K562 (cell line): ENCODE results near the gene HS6ST1. TPM values are rescaled to one million over a fixed set of nuclear protein-coding genes. Genes with fewer than 3 reads are reported as not detected.

Source experiments
- ATAC-seq: fragments of 200-7000 bp; cut with Tn5 transposase; 3 replicates; pipeline ENCODE4 v1.9.1; 2020; ENCODE audit warnings: moderate library complexity
- BruUV-seq: library from RNA; stranded (reverse); fragments of 400-500 nt; replicated peaks from 2 replicates; lab custom pipeline; 2021; lab: Mats Ljungman, UMichigan
- CTCF ChIA-PET: fragments of 300-600 bp; formaldehyde crosslinking; extraction: SDS; loops from one replicate; lab custom pipeline; 2021; ENCODE audit warnings: low intra/inter-chr PET ratio; lab: Yijun Ruan, JAX
- POLR2A ChIA-PET: fragments of 300-600, 350-650 bp; sonication (Branson Sonifier 250); formaldehyde crosslinking; extraction: SDS; loops from one replicate; lab custom pipeline; 2021; ENCODE audit warnings: antibody characterized with exemption, inconsistent platforms; lab: Yijun Ruan, JAX
- DNase-seq, 4 experiments: peaks; one replicate each; pipeline versions ENCODE4 v3.0.0 to v3.0.0-alpha.2; 2011 to 2018; ENCODE audit warnings: low spot score in 3 of 4, mixed read lengths in 3 of 4; ENCODE audit errors: extremely low read depth in 1 of 4
- FAIRE-seq: peaks from 2 replicates; lab custom pipeline; 2011; peaks lifted over from hg19 to GRCh38; lab: Jason Lieb, UNC
- H2AFZ ChIP-seq: 2 replicates; pipeline ENCODE4 v1.6.0; 2011; ENCODE audit warnings: low read depth, low read length, control low read depth, inconsistent platforms
- H3K27ac ChIP-seq: fragments of 200-600 bp; 3 replicates; pipeline ENCODE4 v1.8.0; 2011; ENCODE audit warnings: low read depth, mild to moderate bottlenecking, control low read depth, inconsistent platforms, low read length, moderate library complexity, mixed read lengths; ENCODE audit errors: extremely low read depth
- H3K27me3 ChIP-seq, 2 experiments: fragments of 300-600 bp in 1 of 2; 2 replicates in 1 of 2; 3 replicates in 1 of 2; pipeline versions ENCODE4 v1.6.0 to v1.8.0; 2011; ENCODE audit warnings: inconsistent platforms in 2 of 2, low read length in 2 of 2, mild to moderate bottlenecking in 1 of 2, mixed read lengths in 1 of 2, moderate library complexity in 1 of 2; ENCODE audit not compliant: control insufficient read depth in 2 of 2, insufficient read depth in 2 of 2
- H3K36me3 ChIP-seq: fragments of 300-600 bp; 3 replicates; pipeline ENCODE4 v1.8.0; 2011; ENCODE audit warnings: mild to moderate bottlenecking, low read length, inconsistent platforms; ENCODE audit not compliant: control insufficient read depth, insufficient read depth
- H3K4me1 ChIP-seq, 2 experiments: fragments of 200-600 bp in 1 of 2; replicated peaks in 1 of 2; 2 replicates in 1 of 2; 3 replicates in 1 of 2; pipeline versions ENCODE4 v1.5.1 to v1.8.0; 2011; ENCODE audit warnings: inconsistent platforms in 2 of 2, low read length in 2 of 2, mild to moderate bottlenecking in 1 of 2, mixed read lengths in 1 of 2, moderate library complexity in 1 of 2; ENCODE audit not compliant: control insufficient read depth in 2 of 2, insufficient read depth in 2 of 2
- H3K4me2 ChIP-seq: 2 replicates; pipeline ENCODE4 v1.6.1; 2011; ENCODE audit warnings: low read length, control low read depth, inconsistent platforms, mixed read lengths; ENCODE audit not compliant: insufficient read depth
- H3K4me3 ChIP-seq: fragments of 200-600 bp; sonication (generic), shearing (Covaris generic); 2 replicates; pipeline ENCODE4 v1.5.1; 2016; ENCODE audit warnings: control low read depth, inconsistent platforms
- H3K79me2 ChIP-seq: fragments of 200-600 bp; 3 replicates; pipeline ENCODE4 v1.8.0; 2011; ENCODE audit warnings: low read length, inconsistent platforms; ENCODE audit not compliant: control insufficient read depth, insufficient read depth
- H3K9ac ChIP-seq, 2 experiments: 2 replicates each; pipeline versions ENCODE4 v1.6.0 to v1.6.1; 2011; ENCODE audit warnings: low read depth in 2 of 2, low read length in 2 of 2, control low read depth in 1 of 2, inconsistent platforms in 1 of 2, mild to moderate bottlenecking in 1 of 2, mixed read lengths in 1 of 2; ENCODE audit not compliant: insufficient read depth in 1 of 2
- H3K9me1 ChIP-seq: one replicate; pipeline ENCODE4 v1.6.0; 2011; ENCODE audit warnings: inconsistent platforms, mild to moderate bottlenecking, low read length, moderate library complexity; ENCODE audit not compliant: control insufficient read depth, insufficient read depth
- H3K9me3 ChIP-seq: replicated peaks from 2 replicates; pipeline ENCODE4 v1.5.1; 2011; ENCODE audit warnings: low read depth, low read length, inconsistent platforms; ENCODE audit not compliant: control insufficient read depth, insufficient read depth
- H4K20me1 ChIP-seq: replicated peaks from 2 replicates; pipeline ENCODE4 v1.6.1; 2011; ENCODE audit warnings: low read length, inconsistent platforms, mixed read lengths; ENCODE audit not compliant: control insufficient read depth, insufficient read depth
- BMI1 ChIP-seq: fragments of 150-350 bp; IDR thresholded peaks from 2 replicates; pipeline ENCODE4 v1.6.1; 2014; ENCODE audit warnings: low read length
- KLF16 ChIP-seq: IDR thresholded peaks from 2 replicates; pipeline ENCODE4 v1.6.1; 2016; ENCODE audit warnings: antibody characterized with exemption
- MXI1 ChIP-seq: IDR thresholded peaks from 2 replicates; pipeline ENCODE4 v1.6.1; 2011; ENCODE audit warnings: low read depth, mild to moderate bottlenecking, improper control_type of control experiment, low read length
- PHB2 ChIP-seq: fragments of 450-650 bp; IDR thresholded peaks from 2 replicates; pipeline ENCODE4 v1.6.1; 2017; ENCODE audit warnings: low read depth
- POLR2AphosphoS2 ChIP-seq: IDR thresholded peaks from 2 replicates; pipeline ENCODE4 v1.6.1; 2012; ENCODE audit warnings: low read length, improper control_type of control experiment
- ZFP36 ChIP-seq: fragments of 150-350 bp; IDR thresholded peaks from 2 replicates; pipeline ENCODE4 v1.6.1; 2018; ENCODE audit warnings: low read length, low read depth; ENCODE audit not compliant: partially characterized antibody
- WGBS: fragments of 100-300 bp; shearing (Covaris generic); methylation state at CpG from one replicate; pipeline ENCODE4 v1.1.6; 2016; ENCODE audit warnings: low coverage, mixed read lengths; ENCODE audit not compliant: insufficient coverage; ENCODE audit errors: missing lambda C conversion rate; 5-methylcytosine and 5-hydroxymethylcytosine counted together
- in situ Hi-C: fragments of 300-500 bp; cut with MboI; formaldehyde crosslinking; loops from 4 replicates; pipeline ENCODE4 v1.15.0; 2018; ENCODE audit warnings: inconsistent platforms, mixed read lengths
- intact Hi-C: fragments of 100-400 bp; cut with micrococcal nuclease; formaldehyde crosslinking; loops from 2 replicates; pipeline ENCODE4 v1.14.2; 2022
- polyA plus RNA-seq, 8 experiments: library from polyadenylated mRNA; depleted of rRNA in 4 of 8; stranded (reverse) in 5 of 8; unstranded in 3 of 8; fragments of >200 nt; fragmentation: Nextera tagmentation in 2 of 8; fragmentation: Illumina TruSeq in 1 of 8; extraction: Ambion mirVana in 2 of 8; extraction: Trizol in 1 of 8; gene quantifications; 2 replicates each; pipeline versions ENCODE4 v1.2.1 to v1.2.3, GENCODE V29; 2011 to 2014; ENCODE audit warnings: inconsistent platforms in 1 of 8, missing spikeins in 1 of 8
- total RNA-seq, 7 experiments: library from RNA; depleted of rRNA in 6 of 7; stranded (reverse); fragments of >200 nt in 6 of 7; fragmentation: Illumina TruSeq in 2 of 7; extraction: Trizol in 2 of 7; gene quantifications; 2 replicates each; pipeline versions ENCODE4 v1.2.1 to v1.2.3, GENCODE V29; 2011 to 2021; ENCODE audit warnings: low replicate concordance in 1 of 7

HS6ST1 gene
- total and polyA plus RNA-seq, 9 of the 15 experiments (the other 6 are each of a cell fraction or from before 2014, with no cell fraction given) = 0.06 to 7.4 (median 3.8) TPM

- TF ChIP-seq MXI1 = no peak
- TF ChIP-seq ZFP36 = no peak
Measured at GRCh38 chr2:128302011-128302743, 16.5 kb downstream of the HS6ST1 start (continued).

DNA sequence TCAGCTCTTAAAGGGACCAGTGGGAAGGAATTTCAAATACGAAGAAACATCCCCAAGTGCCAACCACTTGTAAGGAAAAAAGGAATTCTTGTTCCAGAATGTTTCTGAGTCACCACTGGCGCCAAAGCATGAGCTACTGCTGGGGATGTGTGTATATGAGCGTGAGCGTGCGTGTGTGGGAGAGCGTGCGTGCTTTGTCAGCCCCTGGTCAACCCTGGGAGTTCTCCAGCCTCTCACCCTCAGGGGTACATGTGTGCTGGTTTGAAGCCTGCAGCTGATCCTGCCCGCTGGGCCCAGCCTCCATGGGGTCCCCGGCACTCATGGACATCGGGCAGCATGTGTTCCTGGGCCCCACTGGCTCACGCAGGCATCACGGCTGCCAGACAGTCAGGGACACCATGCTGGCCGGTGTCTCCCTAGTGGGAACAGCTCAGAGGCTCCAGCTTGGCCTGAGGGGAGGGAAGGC, 17.1 kb downstream of the HS6ST1 start:
- Histone ChIP-seq H3K4me2 (no peak overlapping the region), H3K4me3 (no peak overlapping the region), H3K9me1 (peaks cover 4% of the 10 kb centered on the region), H2AFZ (no peak overlapping the region), H3K9ac (no peak overlapping the region; a peak in 1 of 4 replicates), H3K36me3 (no peaks in the 10 kb centered on the region), H3K27me3 (no peaks in the 10 kb centered on the region), H3K4me1 (peaks cover 16 to 54% of the 10 kb centered on the region in 2 experiments), H4K20me1 (peaks cover 15% of the 10 kb centered on the region), H3K79me2 (no peaks in the 10 kb centered on the region), H3K9me3 (no peaks in the 10 kb centered on the region), H3K27ac (no peak overlapping the region)
- intact Hi-C loops (loop anchor here (10.0 kb wide), 1 partner anchor 237 kb away; no protein-coding TSS in a partner anchor), in situ Hi-C loops (no loop called here)
- WGBS = 59% methylated on average over 13 of the region's 13 CpGs
- ATAC-seq (no peak), FAIRE-seq (no peak), DNase-seq (no peak)
- no TSS peak for BruUV-seq
- ChIA-PET CTCF (no interaction called here), POLR2A (interaction anchor here (0.9 to 1.3 kb wide), 3 partner anchors 8 to 22 kb away, joined by 3 to 4 read pairs (median 4); no protein-coding TSS in a partner anchor)
- TF ChIP-seq PHB2 (no peak), BMI1 (no peak), POLR2AphosphoS2 (no peak), KLF16 (no peak)
